BLaER1 (cell line): ENCODE data around the gene AP3S2.
A peak's percentile ranks its signal among the peaks of the same experiment; 100 is the strongest.
"Not testable (repeated sequence)": the region's sequence is repeated elsewhere in the genome, so short reads cannot be mapped to it uniquely, and the experiment has no call there.

ENCODE experiments used
- H3K27ac ChIP-seq: shearing (Covaris generic); formaldehyde crosslinking; 2 replicates; pipeline ENCODE4 v1.8.1; 2022
- H3K27me3 ChIP-seq: shearing (Covaris generic); formaldehyde crosslinking; 2 replicates; pipeline ENCODE4 v1.8.1; 2022
- H3K36me3 ChIP-seq: shearing (Covaris generic); formaldehyde crosslinking; 2 replicates; pipeline ENCODE4 v1.8.1; 2022
- H3K4me1 ChIP-seq: shearing (Covaris generic); formaldehyde crosslinking; 2 replicates; pipeline ENCODE4 v1.8.1; 2022
- H3K4me2 ChIP-seq: shearing (Covaris generic); formaldehyde crosslinking; 2 replicates; pipeline ENCODE4 v1.8.1; 2022
- H3K4me3 ChIP-seq: shearing (Covaris generic); formaldehyde crosslinking; 2 replicates; pipeline ENCODE4 v1.8.1; 2022
- H3K9ac ChIP-seq: shearing (Covaris generic); formaldehyde crosslinking; 2 replicates; pipeline ENCODE4 v1.8.1; 2022
- H3K9me3 ChIP-seq: shearing (Covaris generic); formaldehyde crosslinking; 2 replicates; pipeline ENCODE4 v1.8.1; 2022
- H4K20me1 ChIP-seq: shearing (Covaris generic); formaldehyde crosslinking; 2 replicates; pipeline ENCODE4 v1.8.1; 2022
- Cebpa-rat ChIP-seq: shearing (Covaris generic); IDR thresholded peaks from 2 replicates; pipeline ENCODE4 v1.8.1; 2022

Gene AP3S2

DNA sequence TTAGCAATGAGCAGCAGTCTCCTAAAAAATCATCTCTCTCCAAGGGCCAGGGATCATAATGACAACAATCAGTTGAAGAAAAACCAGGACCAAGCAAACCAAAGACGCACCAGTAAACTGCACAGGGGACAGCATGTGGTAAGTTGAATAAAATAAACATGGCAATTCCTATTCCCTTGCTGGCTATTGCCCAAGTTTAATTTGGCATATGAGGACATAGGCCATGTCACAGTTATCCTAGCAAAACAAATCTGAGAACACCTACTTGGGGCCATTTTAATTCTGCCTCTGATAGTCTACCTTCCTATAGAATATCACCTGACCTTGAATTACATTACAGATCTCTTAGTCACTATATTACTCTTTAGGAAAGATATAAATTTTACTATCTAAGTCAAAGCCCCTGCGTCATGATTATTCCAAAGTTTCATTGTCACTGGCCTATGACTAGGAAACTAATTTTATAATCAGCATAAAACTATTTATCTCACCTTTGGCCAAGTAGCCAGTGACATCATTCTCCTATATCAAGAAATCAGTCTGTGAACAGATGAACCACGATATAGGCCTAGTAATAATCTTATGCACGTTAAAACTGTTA is 23.0 kb downstream of the AP3S2 start:
- Histone ChIP-seq H3K27me3 (no peaks in the 10 kb centered on the region), H3K9me3 (no peaks in the 10 kb centered on the region), H4K20me1 (no peaks in the 10 kb centered on the region), H3K4me2 (no peak overlapping the region), H3K4me1 (no peaks in the 10 kb centered on the region), H3K4me3 (no peak overlapping the region), H3K9ac (no peak overlapping the region), H3K27ac (no peak overlapping the region), H3K36me3 (peaks cover 30% of the 10 kb centered on the region)
- TF ChIP-seq Cebpa-rat, result no peak

DNA sequence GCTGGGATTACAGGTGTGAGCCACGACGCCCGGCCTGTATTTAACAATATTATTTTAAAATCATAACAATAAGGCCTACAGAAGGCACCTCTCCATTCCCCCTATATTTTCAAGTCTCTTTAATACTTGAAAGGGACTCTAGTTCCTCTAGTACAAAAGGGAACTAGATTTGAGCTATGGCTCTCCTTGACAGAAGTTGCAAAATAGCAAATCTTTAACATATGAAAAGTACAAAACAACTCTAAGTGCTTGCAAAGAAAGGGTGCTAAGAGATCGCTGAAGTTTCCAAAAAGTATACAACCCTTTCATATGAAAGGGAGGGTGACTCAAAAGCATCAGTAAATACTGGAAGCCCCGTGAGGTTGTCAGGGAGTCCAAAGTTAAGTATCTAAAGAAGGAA is 23.8 kb downstream of the AP3S2 start:
- H3K27me3 ChIP-seq, result no peaks in the 10 kb centered on the region
- no peak overlapping the region for H3K27ac ChIP-seq
- no peak for TF ChIP-seq Cebpa-rat
- no peaks in the 10 kb centered on the region for H3K9me3 ChIP-seq
- H4K20me1 ChIP-seq, result no peaks in the 10 kb centered on the region
- H3K4me1 ChIP-seq, result no peaks in the 10 kb centered on the region
- peaks cover 33% of the 10 kb centered on the region for H3K36me3 ChIP-seq
- no peak overlapping the region for H3K9ac ChIP-seq
- H3K4me3 ChIP-seq, result no peak overlapping the region
- H3K4me2 ChIP-seq, result no peak overlapping the region

DNA sequence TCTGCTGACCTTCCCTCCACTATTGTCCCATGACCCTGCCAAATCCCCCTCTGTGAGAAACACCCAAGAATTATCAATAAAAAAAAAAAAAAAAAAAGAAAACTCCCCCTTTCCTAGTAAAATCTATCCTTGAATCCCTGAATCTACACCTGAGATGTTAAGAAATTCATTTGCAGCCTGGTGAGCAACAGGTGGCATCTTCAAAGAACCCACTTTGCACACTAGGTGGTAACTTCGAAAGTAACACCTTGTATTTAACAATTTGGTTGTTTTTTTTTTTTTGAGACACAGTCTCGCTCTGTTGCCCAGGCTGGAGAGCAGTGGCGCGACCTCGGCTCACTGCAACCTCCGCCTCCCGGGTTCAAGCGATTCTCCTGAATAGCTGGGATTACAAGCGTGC is 24.3 kb downstream of the AP3S2 start:
- not testable (repeated sequence) for H3K4me3 ChIP-seq, H3K9ac ChIP-seq, H3K27me3 ChIP-seq, H4K20me1 ChIP-seq, H3K4me2 ChIP-seq, H3K4me1 ChIP-seq, H3K27ac ChIP-seq, H3K9me3 ChIP-seq
- peaks cover 39% of the 10 kb centered on the region for H3K36me3 ChIP-seq

DNA sequence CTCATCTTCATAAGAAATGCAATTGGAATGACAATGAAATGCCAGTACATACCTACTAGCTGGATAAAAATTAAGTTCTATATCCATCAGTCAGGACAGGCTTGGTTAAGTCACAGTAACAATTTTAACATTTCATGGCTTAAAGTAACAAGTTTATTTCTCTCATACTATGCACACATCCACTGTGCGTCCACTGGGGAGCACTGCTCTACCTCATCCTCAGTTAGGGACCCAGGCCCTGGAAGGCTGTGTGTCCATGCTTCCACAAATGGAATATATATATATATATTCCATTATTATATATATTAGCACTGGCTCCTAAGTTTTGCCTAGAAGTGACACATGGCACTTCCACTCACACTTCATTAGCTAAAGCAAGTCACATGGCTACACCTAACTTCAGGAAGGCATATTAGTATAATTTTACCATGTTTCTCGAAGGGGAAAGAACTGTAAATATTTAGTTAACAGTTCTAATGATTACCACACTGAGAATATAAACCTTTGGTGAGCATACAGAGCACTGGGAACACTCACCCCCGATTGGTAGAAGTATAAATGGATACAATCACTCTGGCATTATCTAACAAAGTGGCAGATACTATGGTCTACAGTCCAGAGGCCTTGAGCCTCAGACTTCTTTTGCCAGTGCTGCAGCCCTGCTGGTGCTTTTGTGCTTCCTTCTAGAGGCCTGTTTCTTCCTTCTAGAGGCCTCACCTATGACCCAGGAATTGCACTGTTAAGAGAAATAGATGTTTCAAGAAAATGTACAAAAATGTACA is 28.6 kb downstream of the AP3S2 start:
- no peak overlapping the region for H3K4me2 ChIP-seq
- peaks cover 45% of the 10 kb centered on the region for H3K36me3 ChIP-seq
- H4K20me1 ChIP-seq, result no peaks in the 10 kb centered on the region
- peaks cover 13% of the 10 kb centered on the region for H3K4me1 ChIP-seq
- TF ChIP-seq Cebpa-rat, result no peak
- H3K9me3 ChIP-seq, result no peaks in the 10 kb centered on the region
- H3K4me3 ChIP-seq, result no peak overlapping the region
- H3K9ac ChIP-seq, result no peak overlapping the region
- H3K27me3 ChIP-seq, result no peaks in the 10 kb centered on the region
- H3K27ac ChIP-seq, result no peak overlapping the region

DNA sequence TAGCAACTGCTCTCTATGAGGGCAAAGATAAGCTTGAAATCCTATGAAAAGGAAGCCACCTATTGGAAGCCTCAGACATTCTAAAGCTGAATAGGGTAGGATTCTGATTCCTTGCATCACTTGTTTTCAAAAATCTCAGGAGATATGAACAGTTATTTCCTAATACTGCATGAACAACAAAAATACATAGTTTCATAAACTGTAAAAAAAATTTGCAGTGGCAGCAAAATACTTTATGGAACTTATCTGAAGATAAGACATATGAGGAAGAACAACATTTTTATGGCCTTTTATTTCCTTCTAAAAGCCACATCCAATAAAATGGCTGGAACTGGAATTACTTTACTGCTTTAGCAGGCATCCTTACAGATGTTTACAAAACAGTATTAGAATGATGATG is 29.9 kb downstream of the AP3S2 start:
- Histone ChIP-seq H3K4me1 (peaks cover 15% of the 10 kb centered on the region), H3K9ac (no peak overlapping the region), H3K4me2 (no peak overlapping the region), H3K36me3 (peaks cover 45% of the 10 kb centered on the region), H3K9me3 (no peaks in the 10 kb centered on the region), H3K4me3 (no peak overlapping the region), H3K27ac (no peak overlapping the region), H4K20me1 (no peaks in the 10 kb centered on the region), H3K27me3 (no peaks in the 10 kb centered on the region)
- TF ChIP-seq Cebpa-rat, result no peak

DNA sequence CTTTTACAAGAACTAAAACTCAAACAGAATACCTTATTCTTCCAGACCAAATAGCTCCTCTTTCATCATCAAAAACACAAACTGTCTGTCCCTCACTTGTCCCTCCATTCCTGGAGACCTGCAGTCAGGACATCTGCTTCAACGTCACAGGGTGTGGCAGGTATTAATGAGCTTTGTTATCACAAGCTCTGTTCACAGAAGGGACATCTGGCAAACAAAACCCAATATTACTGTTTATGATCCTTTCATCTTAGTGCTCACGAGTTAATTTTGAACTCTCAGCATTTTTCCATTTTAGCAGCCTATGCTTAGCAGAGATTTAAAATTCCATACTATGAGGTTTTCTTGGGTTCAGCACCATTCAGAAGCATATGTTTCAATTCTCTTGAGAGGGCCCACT is 32.9 kb downstream of the AP3S2 start:
- Histone ChIP-seq H3K4me3 (no peak overlapping the region), H3K9ac (no peak overlapping the region), H3K9me3 (no peaks in the 10 kb centered on the region), H4K20me1 (no peaks in the 10 kb centered on the region), H3K27ac (no peak overlapping the region), H3K36me3 (peaks cover 53% of the 10 kb centered on the region), H3K4me2 (peak overlapping the region; percentile 33), H3K4me1 (peaks cover 15% of the 10 kb centered on the region), H3K27me3 (no peaks in the 10 kb centered on the region)
- no peak for TF ChIP-seq Cebpa-rat

DNA sequence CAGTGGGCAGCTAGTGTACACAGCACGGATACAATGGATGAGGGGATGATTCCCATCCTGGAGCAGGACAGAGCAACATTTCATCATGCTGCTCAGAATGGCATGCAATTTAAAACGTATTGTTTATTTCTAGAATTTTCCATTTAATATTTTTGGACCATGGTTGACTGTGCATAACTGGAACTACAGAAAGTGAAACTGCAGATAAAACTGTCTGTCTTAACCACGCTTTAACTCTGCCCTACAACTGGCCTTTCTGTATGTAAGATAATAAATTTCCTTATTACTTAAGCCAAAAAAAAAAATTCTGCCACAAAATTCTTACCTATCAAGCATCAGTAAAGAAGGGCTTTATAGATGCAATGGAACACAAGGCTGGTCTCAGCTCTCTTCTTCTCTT is 33.4 kb downstream of the AP3S2 start:
- Histone ChIP-seq H3K27ac (no peak overlapping the region), H3K4me1 (peaks cover 15% of the 10 kb centered on the region), H3K4me2 (peak overlapping the region; percentile 33), H3K9ac (no peak overlapping the region), H3K4me3 (no peak overlapping the region), H4K20me1 (no peaks in the 10 kb centered on the region), H3K9me3 (no peaks in the 10 kb centered on the region), H3K36me3 (peaks cover 51% of the 10 kb centered on the region), H3K27me3 (no peaks in the 10 kb centered on the region)
- TF ChIP-seq Cebpa-rat, result no peak

DNA sequence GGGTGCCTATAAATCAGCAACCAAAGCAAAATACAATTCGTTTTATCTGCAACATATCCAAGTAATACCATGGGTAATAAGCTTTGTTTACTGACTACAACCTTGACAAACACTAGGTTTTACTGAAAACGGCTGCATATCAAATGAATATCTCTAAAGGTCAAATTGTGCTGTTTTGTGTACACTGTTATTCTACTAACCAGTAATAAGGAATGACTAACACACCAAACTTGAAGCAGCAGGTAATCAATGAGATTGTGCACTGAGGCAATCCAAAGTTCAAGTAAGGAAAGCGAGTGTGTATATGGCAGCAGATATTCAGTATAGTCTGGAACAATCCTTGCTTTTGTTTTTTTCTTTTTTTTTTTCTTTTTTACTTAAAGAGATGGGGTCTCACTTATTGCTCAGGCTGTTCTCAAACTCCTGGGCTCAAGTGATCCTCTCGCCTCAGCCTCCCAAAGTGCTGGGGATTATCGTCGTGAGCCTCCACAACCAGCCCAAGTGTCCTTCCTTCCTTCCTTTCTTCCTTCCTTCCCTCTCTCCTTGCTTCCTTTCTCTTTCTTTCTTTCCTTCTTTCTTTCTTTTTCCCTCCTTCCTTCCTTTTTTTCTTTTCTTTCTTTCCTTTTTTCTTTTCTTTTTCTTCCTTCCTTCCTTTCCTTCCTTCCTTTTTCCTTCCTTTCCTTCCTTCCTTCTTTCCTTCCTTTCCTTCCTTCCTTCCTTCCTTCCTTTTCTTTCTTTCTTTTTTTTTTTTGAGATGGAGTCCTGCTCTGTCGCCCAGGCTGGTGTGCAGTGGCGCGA is 34.9 kb downstream of the AP3S2 start:
- Histone ChIP-seq H4K20me1 (no peaks in the 10 kb centered on the region), H3K9me3 (no peaks in the 10 kb centered on the region), H3K27me3 (no peaks in the 10 kb centered on the region), H3K4me2 (no peak overlapping the region), H3K36me3 (peaks cover 41% of the 10 kb centered on the region), H3K27ac (no peak overlapping the region), H3K4me1 (peaks cover 15% of the 10 kb centered on the region), H3K9ac (no peak overlapping the region), H3K4me3 (no peak overlapping the region)
- TF ChIP-seq Cebpa-rat, result no peak

DNA sequence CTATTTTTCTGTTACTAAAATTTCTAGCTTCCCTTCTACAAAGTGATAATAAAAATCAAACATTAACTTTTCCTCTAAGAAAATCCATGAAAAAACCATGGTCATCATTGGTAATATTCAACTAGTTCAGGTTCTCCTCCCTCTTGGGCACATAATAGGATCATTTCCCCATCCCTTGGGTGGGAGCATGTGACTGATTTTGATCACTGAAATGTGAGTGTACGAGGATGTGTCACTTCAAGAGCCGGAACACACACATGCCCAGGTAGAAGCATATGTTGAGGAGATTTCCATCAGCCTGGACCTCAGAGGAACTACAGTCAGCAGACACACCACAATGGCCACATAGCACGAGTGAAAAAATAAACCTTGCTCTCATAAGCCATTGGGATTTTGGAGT is 36.1 kb downstream of the AP3S2 start:
- H3K4me1 ChIP-seq, result peaks cover 15% of the 10 kb centered on the region
- no peak overlapping the region for H3K27ac ChIP-seq
- H4K20me1 ChIP-seq, result no peaks in the 10 kb centered on the region
- H3K36me3 ChIP-seq, result peaks cover 33% of the 10 kb centered on the region
- no peaks in the 10 kb centered on the region for H3K27me3 ChIP-seq
- no peak overlapping the region for H3K4me3 ChIP-seq
- no peak overlapping the region for H3K4me2 ChIP-seq
- no peak for TF ChIP-seq Cebpa-rat
- no peaks in the 10 kb centered on the region for H3K9me3 ChIP-seq
- no peak overlapping the region for H3K9ac ChIP-seq

DNA sequence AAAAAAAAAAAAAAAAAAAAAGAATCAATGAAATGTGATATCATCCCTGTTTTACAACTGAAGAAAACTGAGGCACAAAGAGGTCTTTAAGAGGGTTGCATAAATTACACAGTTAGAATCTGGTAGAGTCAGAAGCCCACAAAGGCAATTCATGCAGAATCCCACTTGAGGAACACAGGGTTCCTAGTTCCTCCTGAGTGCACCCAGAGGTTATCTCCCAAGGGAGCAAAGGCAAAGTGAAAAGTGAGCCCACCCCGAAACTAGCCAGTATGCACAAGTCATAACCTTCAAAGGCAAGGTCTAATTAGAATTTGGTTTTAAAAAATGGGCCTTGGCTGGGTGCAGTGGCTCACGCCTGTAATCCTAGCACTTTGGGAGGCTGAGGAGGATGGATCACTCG is 37.8 kb downstream of the AP3S2 start:
- Histone ChIP-seq H3K4me1 (peaks cover 22% of the 10 kb centered on the region), H3K27me3 (no peaks in the 10 kb centered on the region), H3K4me3 (no peak overlapping the region), H3K9ac (no peak overlapping the region), H4K20me1 (no peaks in the 10 kb centered on the region), H3K36me3 (peaks cover 32% of the 10 kb centered on the region), H3K4me2 (no peak overlapping the region), H3K27ac (no peak overlapping the region), H3K9me3 (no peaks in the 10 kb centered on the region)
- no peak for TF ChIP-seq Cebpa-rat

DNA sequence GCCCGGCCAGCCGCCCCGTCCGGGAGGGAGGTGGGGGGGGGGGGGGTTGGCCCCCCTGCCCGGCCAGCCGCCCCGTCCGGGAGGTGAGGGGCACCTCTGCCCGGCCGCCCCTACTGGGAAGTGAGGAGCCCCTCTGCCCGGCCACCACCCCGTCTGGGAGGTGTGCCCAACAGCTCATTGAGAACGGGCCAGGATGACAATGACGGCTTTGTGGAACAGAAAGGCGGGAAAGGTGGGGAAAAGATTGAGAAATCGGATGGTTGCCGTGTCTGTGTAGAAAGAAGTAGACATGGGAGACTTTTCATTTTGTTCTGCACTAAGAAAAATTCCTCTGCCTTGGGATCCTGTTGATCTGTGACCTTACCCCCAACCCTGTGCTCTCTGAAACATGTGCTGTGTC is 38.9 kb downstream of the AP3S2 start:
- H3K27me3 ChIP-seq, H3K9ac ChIP-seq, H3K4me3 ChIP-seq, H4K20me1 ChIP-seq, H3K9me3 ChIP-seq, H3K27ac ChIP-seq, H3K4me2 ChIP-seq: not testable (repeated sequence)
- Histone ChIP-seq H3K4me1 (peaks cover 13% of the 10 kb centered on the region), H3K36me3 (peaks cover 30% of the 10 kb centered on the region)
